ENCODE data around the gene USP31. TPM values are rescaled to one million over a fixed set of nuclear protein-coding genes. Genes with fewer than 3 reads are reported as not detected.

The USP31 gene, protein sequence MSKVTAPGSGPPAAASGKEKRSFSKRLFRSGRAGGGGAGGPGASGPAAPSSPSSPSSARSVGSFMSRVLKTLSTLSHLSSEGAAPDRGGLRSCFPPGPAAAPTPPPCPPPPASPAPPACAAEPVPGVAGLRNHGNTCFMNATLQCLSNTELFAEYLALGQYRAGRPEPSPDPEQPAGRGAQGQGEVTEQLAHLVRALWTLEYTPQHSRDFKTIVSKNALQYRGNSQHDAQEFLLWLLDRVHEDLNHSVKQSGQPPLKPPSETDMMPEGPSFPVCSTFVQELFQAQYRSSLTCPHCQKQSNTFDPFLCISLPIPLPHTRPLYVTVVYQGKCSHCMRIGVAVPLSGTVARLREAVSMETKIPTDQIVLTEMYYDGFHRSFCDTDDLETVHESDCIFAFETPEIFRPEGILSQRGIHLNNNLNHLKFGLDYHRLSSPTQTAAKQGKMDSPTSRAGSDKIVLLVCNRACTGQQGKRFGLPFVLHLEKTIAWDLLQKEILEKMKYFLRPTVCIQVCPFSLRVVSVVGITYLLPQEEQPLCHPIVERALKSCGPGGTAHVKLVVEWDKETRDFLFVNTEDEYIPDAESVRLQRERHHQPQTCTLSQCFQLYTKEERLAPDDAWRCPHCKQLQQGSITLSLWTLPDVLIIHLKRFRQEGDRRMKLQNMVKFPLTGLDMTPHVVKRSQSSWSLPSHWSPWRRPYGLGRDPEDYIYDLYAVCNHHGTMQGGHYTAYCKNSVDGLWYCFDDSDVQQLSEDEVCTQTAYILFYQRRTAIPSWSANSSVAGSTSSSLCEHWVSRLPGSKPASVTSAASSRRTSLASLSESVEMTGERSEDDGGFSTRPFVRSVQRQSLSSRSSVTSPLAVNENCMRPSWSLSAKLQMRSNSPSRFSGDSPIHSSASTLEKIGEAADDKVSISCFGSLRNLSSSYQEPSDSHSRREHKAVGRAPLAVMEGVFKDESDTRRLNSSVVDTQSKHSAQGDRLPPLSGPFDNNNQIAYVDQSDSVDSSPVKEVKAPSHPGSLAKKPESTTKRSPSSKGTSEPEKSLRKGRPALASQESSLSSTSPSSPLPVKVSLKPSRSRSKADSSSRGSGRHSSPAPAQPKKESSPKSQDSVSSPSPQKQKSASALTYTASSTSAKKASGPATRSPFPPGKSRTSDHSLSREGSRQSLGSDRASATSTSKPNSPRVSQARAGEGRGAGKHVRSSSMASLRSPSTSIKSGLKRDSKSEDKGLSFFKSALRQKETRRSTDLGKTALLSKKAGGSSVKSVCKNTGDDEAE (N-terminal part only)
- total RNA-seq = 1 to 10 TPM; 6.2 to 6.8 TPM

DNA sequence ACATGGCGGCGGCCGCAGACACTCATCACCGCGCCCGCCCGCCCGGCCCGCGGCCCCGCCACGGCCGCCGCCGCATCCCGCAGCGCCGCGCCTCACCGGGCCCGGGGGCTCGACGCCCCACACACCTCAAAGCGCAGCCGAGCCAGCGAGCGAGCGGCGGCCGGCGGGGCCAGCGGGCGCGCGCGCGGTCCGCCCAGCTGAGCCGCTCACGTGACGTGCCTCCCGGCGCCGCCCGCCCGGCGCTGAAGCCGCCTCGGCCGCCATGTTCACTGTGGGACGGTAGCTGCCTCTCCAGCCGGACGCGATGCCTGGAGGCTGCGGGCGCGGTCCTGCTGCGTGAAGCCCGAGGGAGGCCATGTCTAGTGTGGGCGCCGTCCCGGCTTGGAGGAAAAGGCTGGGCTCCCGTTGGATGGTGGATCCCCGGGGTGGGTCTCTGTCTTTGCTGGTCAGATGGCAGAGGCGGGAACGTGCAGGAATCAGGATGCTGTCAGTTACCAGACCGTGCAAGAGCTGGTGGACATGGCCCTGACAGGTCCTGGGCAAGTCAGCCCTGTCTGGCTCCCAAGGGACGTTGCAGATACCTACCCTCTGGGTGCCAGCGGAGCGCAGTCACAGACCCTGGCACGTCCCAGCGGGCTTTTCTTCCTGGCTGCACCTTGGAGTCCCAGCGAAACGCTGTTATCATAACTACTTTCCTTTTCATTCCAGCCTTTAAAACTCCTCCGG, at the start of gene USP31:
USP31 (minus strand) TSS at position 186 of the 726 bp plus-strand sequence; CDS start at position 4, 182 bp downstream.
- Mint-ChIP-seq H3K27me3 (ENCODE audit: low read depth) (peaks cover 5% of the 10 kb centered on the region), H3K27ac (peak within 1 kb of the TSS; percentile 79), H3K36me3 (ENCODE audit: low read depth) (no peaks in the 10 kb centered on the region), H3K4me1 (ENCODE audit: low read depth) (peaks cover 27% of the 10 kb centered on the region), H3K4me3 (peak within 1 kb of the TSS; percentile 90), H3K9me3 (ENCODE audit: insufficient read depth) (no peaks in the 10 kb centered on the region)
- ChIA-PET POLR2A (interaction anchor here (0.5 kb wide), 1 partner anchor 539 kb away, joined by 3 read pairs; no protein-coding TSS in a partner anchor), CTCF (interaction anchor here (1.0 to 1.6 kb wide), 3 partner anchors 34 to 285 kb away, joined by 3 to 4 read pairs (median 3); no protein-coding TSS in a partner anchor)
- ATAC-seq = peak; percentile 98
- peak; percentile 92 for DNase-seq

DNA sequence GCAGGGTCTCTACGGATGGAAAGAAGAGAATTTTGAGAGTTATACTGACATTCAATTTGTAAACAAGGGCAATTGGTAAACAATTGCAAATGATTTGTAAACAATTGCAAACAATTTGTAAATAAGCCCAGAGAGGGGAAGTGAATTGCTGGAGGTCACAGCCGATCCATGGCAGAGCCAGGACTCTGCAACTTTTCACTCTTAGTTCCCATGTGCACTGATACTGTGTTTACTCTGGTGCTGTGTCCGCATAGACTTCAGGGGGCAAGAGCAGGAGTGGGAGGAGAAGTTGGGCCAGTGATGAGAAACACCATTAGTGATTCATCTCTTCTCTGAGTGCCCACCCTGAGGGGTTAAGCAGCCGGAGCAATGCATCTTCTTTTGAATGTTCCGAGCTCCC, 47.3 kb upstream of the USP31 start:
- CTCF ChIA-PET = no interaction called here
- Mint-ChIP-seq H3K36me3 (ENCODE audit: low read depth) (no peaks in the 10 kb centered on the region), H3K27ac (no peak overlapping the region), H3K9me3 (ENCODE audit: insufficient read depth) (no peaks in the 10 kb centered on the region), H3K4me1 (ENCODE audit: low read depth) (no peaks in the 10 kb centered on the region), H3K4me3 (no peak overlapping the region), H3K27me3 (ENCODE audit: low read depth) (peaks cover 29% of the 10 kb centered on the region)
- POLR2A ChIA-PET = no interaction called here
- DNase-seq (no peak), ATAC-seq (no peak)

DNA sequence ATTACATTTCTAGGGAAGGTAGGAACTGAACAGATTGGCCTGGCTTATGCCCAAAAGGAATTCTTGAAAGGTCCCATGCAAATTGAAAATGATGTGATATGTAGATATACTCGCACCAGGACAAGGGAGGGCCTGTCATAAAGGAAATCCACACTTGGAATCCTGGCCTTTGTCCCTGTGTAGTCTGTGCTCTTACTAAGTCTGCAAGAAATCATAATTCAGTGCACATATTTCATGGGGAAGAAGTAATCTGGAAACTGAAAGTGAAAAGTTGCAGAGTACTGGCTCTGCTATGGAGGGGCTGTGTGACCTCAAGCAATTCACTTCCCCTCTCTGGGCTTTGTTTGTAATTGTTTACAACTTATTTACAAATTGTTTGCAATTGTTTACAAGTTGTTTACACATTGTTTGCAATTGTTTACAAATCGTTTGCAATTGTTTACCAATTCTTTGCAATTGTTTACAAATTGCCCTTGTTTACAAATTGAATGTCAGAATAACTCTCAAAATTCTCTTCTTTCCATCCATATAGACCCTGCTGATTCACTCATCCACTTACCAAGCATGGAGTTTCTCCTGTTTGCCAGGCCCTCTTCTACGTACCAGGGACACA, 46.2 kb upstream of the USP31 start:
- Mint-ChIP-seq H3K36me3 (ENCODE audit: low read depth) (no peaks in the 10 kb centered on the region), H3K9me3 (ENCODE audit: insufficient read depth) (no peaks in the 10 kb centered on the region), H3K4me1 (ENCODE audit: low read depth) (no peaks in the 10 kb centered on the region), H3K27me3 (ENCODE audit: low read depth) (peaks cover 24% of the 10 kb centered on the region), H3K4me3 (no peak overlapping the region), H3K27ac (no peak overlapping the region)
- DNase-seq (no peak), ATAC-seq (no peak)
- ChIA-PET POLR2A (no interaction called here), CTCF (no interaction called here)

DNA sequence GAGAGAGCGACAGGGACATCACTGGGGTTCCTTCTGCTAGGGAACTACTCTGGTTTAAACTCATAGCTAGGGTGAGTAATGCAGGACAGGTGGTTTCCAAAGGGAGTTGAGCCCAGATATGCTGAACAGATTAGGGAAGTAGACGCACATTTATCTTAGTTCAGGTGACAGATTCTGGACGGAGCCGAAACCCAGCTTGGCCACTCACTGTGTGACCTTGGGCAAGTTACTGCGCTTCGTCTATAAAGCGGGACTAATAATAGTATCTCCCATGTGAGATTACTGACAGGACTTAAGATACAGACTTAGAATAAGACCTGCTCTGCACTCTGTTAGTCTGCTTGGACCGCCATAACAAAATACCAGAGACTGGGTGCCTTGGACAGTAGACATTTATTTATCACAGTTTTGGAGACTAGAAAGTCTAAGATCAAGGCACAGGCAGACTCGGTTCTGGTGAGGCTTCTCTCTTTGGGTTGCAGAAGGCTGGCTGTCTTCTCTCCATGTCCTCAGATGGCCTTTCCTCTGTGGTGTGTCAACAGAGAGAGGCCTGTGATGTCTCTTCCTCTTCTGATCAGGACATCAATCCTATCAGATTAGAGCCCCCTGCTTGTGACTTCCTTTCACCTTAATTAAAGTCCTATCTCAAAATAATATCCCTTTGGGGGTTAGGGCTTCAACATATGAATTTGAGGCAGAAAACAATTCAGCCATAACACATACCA, 45.4 kb upstream of the USP31 start:
- H3K9me3 Mint-ChIP-seq (ENCODE audit: insufficient read depth) = no peaks in the 10 kb centered on the region
- no peaks in the 10 kb centered on the region for H3K36me3 Mint-ChIP-seq (ENCODE audit: low read depth)
- no peak overlapping the region for H3K4me3 Mint-ChIP-seq
- CTCF ChIA-PET = no interaction called here
- no peak overlapping the region for H3K27ac Mint-ChIP-seq
- no peaks in the 10 kb centered on the region for H3K4me1 Mint-ChIP-seq (ENCODE audit: low read depth)
- POLR2A ChIA-PET = no interaction called here
- ATAC-seq = no peak
- no peak for DNase-seq
- peaks cover 20% of the 10 kb centered on the region for H3K27me3 Mint-ChIP-seq (ENCODE audit: low read depth)

DNA sequence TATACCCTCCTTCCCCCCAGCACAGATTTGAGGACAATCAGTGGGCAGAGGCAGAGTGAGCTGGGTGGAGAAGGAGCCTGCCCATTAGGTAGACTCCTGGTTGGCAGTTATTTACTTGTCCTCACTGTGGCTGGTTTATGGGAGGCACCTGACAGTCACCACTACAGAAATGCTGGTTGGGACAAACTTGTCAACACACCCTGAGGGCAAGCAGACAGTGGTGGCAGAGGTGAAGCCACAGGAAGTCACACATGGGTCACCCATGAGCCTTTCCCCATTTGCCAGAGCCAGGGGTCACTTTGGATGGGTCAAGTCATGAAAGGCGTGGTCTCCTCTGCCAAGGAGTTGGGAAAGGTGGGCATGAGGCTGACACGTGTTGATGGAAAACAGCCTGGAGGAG, 39.7 kb upstream of the USP31 start:
- Mint-ChIP-seq H3K36me3 (ENCODE audit: low read depth) (no peaks in the 10 kb centered on the region), H3K27ac (no peak overlapping the region), H3K4me3 (no peak overlapping the region), H3K9me3 (ENCODE audit: insufficient read depth) (no peaks in the 10 kb centered on the region), H3K4me1 (ENCODE audit: low read depth) (no peaks in the 10 kb centered on the region), H3K27me3 (ENCODE audit: low read depth) (peaks cover 22% of the 10 kb centered on the region)
- no peak for DNase-seq
- ATAC-seq = no peak
- CTCF ChIA-PET = no interaction called here
- POLR2A ChIA-PET = no interaction called here

DNA sequence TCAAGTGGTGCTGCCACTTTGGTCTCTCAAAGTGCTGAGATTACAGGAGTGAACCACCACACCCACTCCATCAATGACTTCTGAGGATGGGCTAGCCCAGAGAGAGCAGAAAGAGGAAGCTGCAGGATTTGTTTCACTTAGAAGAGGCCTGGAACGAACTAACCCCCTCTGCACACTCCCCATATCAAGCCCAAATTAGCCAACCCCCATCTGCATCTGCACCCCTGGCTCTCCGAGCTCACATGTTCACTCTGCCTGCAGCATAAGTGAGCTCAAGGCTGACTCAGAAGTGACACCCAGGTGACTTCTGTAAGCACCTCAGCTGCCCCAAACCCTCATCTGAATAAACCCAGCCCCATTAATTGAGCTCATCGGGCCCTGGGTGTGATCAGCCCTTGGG, 38.1 kb upstream of the USP31 start:
- Mint-ChIP-seq H3K9me3 (ENCODE audit: insufficient read depth) (no peaks in the 10 kb centered on the region), H3K27me3 (ENCODE audit: low read depth) (peaks cover 27% of the 10 kb centered on the region), H3K27ac (no peak overlapping the region), H3K4me1 (ENCODE audit: low read depth) (no peaks in the 10 kb centered on the region), H3K4me3 (no peak overlapping the region), H3K36me3 (ENCODE audit: low read depth) (no peaks in the 10 kb centered on the region)
- POLR2A ChIA-PET = no interaction called here
- ATAC-seq (no peak), DNase-seq (no peak)
- CTCF ChIA-PET = no interaction called here

DNA sequence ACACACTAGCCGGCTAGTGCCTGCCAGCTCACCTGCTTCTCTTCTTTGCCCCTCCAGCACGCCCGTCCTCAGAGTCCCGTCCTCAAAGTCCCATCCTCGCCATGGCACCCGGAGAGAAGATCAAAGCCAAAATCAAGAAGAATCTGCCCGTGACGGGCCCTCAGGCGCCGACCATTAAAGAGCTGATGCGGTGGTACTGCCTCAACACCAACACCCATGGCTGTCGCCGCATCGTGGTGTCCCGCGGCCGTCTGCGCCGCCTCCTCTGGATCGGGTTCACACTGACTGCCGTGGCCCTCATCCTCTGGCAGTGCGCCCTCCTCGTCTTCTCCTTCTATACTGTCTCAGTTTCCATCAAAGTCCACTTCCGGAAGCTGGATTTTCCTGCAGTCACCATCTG, 36.9 kb upstream of the USP31 start:
- ATAC-seq (no peak), DNase-seq (no peak)
- peaks cover 29% of the 10 kb centered on the region for H3K27me3 Mint-ChIP-seq (ENCODE audit: low read depth)
- no peaks in the 10 kb centered on the region for H3K9me3 Mint-ChIP-seq (ENCODE audit: insufficient read depth)
- H3K4me1 Mint-ChIP-seq (ENCODE audit: low read depth) = peaks cover 9% of the 10 kb centered on the region
- H3K27ac Mint-ChIP-seq = no peak overlapping the region
- H3K36me3 Mint-ChIP-seq (ENCODE audit: low read depth) = no peaks in the 10 kb centered on the region
- no peak overlapping the region for H3K4me3 Mint-ChIP-seq
- ChIA-PET CTCF (no interaction called here), POLR2A (no interaction called here)

DNA sequence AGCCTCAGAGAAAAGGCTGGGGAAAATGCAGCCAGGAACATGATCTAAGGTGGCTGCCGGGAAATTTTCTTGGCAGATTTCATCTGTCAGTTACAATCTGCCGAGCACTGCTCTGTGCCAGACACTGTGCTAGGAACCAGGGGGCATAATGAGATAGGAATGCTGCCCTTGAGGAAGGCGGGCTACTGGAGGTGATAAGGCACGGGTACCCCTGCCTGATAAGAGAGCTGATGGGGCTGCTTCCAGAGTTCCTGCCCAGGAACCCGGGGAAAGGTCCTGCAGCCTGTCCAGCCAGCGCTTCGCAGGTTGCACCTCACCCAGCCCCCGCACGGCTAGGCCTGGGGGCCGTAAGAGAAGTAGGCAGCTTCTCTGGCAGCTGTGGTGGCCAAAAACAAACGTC, 36.4 kb upstream of the USP31 start:
- Mint-ChIP-seq H3K9me3 (ENCODE audit: insufficient read depth) (no peaks in the 10 kb centered on the region), H3K27ac (no peak overlapping the region), H3K4me1 (ENCODE audit: low read depth) (peaks cover 9% of the 10 kb centered on the region), H3K4me3 (no peak overlapping the region), H3K27me3 (ENCODE audit: low read depth) (peaks cover 32% of the 10 kb centered on the region), H3K36me3 (ENCODE audit: low read depth) (no peaks in the 10 kb centered on the region)
- POLR2A ChIA-PET = no interaction called here
- CTCF ChIA-PET = no interaction called here
- ATAC-seq (no peak), DNase-seq (no peak)

DNA sequence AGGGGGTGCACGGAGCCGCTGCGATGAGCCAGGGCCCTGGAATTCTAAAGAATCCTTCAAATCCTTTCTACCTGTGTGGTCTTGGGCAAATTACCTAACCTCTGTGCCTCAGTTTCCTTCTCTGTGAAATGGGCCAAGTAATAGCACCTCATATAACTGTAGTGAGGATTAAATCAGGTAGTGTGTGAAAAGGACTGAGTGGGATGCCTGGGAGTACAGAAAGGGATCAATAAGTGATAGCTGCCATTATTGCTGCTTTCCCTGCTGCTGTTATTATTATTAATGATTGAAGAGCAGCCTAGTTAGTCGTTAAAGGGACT, 34.3 kb upstream of the USP31 start:
- ChIA-PET CTCF (interaction anchor here (0.7 to 7.0 kb wide), 6 partner anchors 9 to 251 kb away, joined by 3 to 101 read pairs (median 4); partner anchors contain the start of gene USP31), POLR2A (no interaction called here)
- DNase-seq (no peak), ATAC-seq (no peak)
- H3K36me3 Mint-ChIP-seq (ENCODE audit: low read depth) = no peaks in the 10 kb centered on the region
- no peak overlapping the region for H3K4me3 Mint-ChIP-seq
- no peaks in the 10 kb centered on the region for H3K9me3 Mint-ChIP-seq (ENCODE audit: insufficient read depth)
- no peak overlapping the region for H3K27ac Mint-ChIP-seq
- peaks cover 9% of the 10 kb centered on the region for H3K4me1 Mint-ChIP-seq (ENCODE audit: low read depth)
- H3K27me3 Mint-ChIP-seq (ENCODE audit: low read depth) = peaks cover 35% of the 10 kb centered on the region

DNA sequence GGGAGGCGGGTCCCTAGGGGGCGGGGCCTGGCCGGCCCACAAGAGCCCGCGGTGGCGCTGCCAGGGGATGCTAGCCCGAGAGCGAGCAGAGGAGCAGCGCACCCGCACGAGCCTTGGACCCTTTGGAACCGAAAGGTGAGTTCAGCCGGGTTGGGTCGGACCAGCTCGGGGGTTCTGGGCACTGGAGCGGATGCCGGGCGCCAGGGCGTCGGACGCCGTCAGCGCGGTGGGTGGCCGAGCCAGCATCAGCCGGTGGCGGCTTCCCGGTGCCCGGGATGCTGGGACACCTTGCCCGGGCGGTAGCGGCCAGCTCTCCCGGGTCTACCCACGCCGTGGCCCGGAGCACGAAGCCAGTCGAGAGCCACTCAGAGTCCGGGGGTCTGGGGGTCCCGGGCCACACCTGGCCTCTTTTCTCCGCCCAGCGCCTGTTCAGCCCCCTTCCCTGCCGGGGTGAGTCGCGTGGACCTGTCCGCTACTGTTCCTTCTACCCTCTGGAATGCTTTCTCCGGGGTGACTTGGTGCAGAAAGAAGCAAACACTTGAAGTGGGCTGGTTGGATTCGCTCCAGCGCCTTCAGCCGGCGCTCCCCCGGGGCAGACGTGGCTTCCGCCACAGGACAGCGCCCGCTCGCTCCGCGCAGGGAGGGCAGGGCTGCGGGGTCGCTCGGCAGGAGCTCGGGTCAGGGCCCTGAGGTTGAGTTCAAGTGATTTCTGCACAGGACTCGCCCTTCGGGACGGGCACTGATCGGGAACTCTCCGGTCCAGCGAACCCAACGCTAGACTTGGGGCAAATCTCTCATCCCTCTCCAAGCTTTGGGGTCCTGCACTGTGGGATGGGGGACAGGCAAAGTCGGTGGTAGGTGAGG, 33.7 kb upstream of the USP31 start, which contains the start of gene SCNN1G:
SCNN1G (plus strand) TSS at position 67 of the 864 bp plus-strand sequence. CDS start 3,527 bp downstream, outside the sequence.
- H3K27me3 Mint-ChIP-seq (ENCODE audit: low read depth) = peaks cover 34% of the 10 kb centered on the region

More for the DNA sequence above, 33.7 kb upstream of the USP31 start, which contains the start of gene SCNN1G:
- no peak for DNase-seq
- H3K36me3 Mint-ChIP-seq (ENCODE audit: low read depth) = no peaks in the 10 kb centered on the region
- H3K4me1 Mint-ChIP-seq (ENCODE audit: low read depth) = peaks cover 9% of the 10 kb centered on the region
- CTCF ChIA-PET = interaction anchor here (0.7 to 7.0 kb wide), 8 partner anchors 9 to 252 kb away, joined by 3 to 101 read pairs (median 4); partner anchors contain the start of gene USP31
- no peak within 1 kb of the TSS for H3K27ac Mint-ChIP-seq
- ATAC-seq = peak; percentile 21
- H3K4me3 Mint-ChIP-seq = peak within 1 kb of the TSS; percentile 18
- no peaks in the 10 kb centered on the region for H3K9me3 Mint-ChIP-seq (ENCODE audit: insufficient read depth)
- POLR2A ChIA-PET = no interaction called here

Measured in activated CD8-positive, alpha-beta T cell treated with anti-CD3 and anti-CD28 coated beads, Interleukin-2, amount 10 ng/mL, durations not matched to agents 7 days and 5 days (primary cell).